Measurements from ENCODE around the gene MBOAT7. TPM values are rescaled to one million over a fixed set of nuclear protein-coding genes. Genes with fewer than 3 reads are reported as not detected.
"Not testable (repeated sequence)": the region's sequence is repeated elsewhere in the genome, so short reads cannot be mapped to it uniquely, and the experiment has no call there.

Gene MBOAT7
- total and polyA plus RNA-seq, 8 donors = 14.1 to 1,215 (median 48.7) TPM

DNA sequence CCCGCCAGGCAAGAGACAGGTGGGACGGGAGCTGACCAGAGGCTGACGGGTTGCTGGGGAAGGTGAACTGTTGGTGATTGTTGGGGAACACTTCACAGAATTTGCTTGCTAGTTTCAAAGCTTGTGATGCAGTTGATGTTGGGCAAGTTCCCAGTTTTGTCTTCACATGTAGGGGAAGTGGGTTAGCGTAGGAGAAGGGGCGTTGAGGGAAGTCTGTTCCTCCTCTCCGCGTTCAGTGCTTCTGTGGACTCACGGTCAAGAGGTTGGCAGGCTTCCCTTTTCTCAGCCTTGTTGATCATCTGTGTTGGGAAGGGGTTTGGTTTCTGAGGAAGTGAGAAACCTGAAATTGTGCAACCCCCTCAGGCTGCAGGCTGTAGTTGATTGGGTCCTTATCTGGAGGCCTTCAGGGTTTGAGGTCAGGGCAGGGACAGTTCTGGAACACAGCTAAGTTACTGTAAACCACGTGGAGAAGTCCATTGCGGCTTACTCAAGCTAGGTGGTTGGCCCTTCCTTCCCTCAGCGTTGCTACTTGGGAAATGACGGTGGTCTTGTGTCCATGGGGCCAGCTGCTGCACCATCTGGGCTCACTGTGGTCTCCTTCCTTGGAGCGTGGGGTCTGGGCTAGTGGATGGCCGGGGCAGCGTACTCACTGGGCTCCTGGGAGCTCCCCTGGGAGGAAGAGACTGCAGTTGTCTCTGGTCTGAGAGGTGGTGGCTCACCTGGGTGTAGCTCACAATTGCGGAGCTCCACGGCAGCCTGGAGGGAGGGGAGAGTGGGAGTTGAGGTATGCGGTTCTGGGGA, 18.8 kb upstream of the MBOAT7 start:
- Histone ChIP-seq H3K36me3 (peaks cover 44 to 58% (median 54%) of the 10 kb centered on the region in 4 donors), H3K4me3 (peak overlapping the region in 1 of 4 donors; percentile 89), H3K9me3 (no peaks in the 10 kb centered on the region), H3K27ac (peak overlapping the region; percentile 81 to 94 (median 89)), H3K4me1 (peaks cover 69 to 83% (median 82%) of the 10 kb centered on the region in 4 donors), H3K27me3 (no peaks in the 10 kb centered on the region)
- peak; percentile 71 to 82 for DNase-seq
- intact Hi-C loops (cut with DNase I; ENCODE audit: low total_unique reads) = no loop called here
- TF ChIP-seq POLR2AphosphoS5 (IDR thresholded peaks at IDR 0.05) (peak in 2 of 3 donors; percentile 61 to 76), EP300 (IDR thresholded peaks at IDR 0.05) (no peak)
- WGBS, 5 donors = 49 to 62% (median 60%) methylated on average over 14 to 18 of the region's 18 CpGs

DNA sequence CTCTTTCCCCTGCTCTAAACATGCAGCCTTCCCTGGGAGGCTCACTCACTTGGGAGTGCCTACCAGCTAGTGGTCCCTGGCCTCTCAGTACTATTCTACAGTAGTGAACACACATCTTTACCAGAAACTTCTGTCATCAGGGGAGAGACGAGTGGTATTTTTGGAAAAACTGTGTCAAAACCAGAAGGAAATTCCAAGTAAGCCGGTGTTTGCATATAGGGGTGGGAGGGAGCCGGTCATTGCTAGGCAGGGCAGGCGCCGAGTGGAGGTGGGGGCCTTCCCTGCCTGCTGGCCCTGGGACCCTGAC, 18.2 kb upstream of the MBOAT7 start:
- H3K4me3 ChIP-seq = peak overlapping the region in 2 of 4 donors; percentile 81 to 89
- TF ChIP-seq, protein P1, sequence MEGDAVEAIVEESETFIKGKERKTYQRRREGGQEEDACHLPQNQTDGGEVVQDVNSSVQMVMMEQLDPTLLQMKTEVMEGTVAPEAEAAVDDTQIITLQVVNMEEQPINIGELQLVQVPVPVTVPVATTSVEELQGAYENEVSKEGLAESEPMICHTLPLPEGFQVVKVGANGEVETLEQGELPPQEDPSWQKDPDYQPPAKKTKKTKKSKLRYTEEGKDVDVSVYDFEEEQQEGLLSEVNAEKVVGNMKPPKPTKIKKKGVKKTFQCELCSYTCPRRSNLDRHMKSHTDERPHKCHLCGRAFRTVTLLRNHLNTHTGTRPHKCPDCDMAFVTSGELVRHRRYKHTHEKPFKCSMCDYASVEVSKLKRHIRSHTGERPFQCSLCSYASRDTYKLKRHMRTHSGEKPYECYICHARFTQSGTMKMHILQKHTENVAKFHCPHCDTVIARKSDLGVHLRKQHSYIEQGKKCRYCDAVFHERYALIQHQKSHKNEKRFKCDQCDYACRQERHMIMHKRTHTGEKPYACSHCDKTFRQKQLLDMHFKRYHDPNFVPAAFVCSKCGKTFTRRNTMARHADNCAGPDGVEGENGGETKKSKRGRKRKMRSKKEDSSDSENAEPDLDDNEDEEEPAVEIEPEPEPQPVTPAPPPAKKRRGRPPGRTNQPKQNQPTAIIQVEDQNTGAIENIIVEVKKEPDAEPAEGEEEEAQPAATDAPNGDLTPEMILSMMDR (IDR thresholded peaks at IDR 0.05) = no peak
- TF ChIP-seq EP300 (IDR thresholded peaks at IDR 0.05) (no peak), POLR2A (IDR thresholded peaks at IDR 0.05) (no peak), POLR2AphosphoS5 (IDR thresholded peaks at IDR 0.05) (no peak)
- H3K4me1 ChIP-seq = peaks cover 74 to 88% (median 87%) of the 10 kb centered on the region in 4 donors
- H3K27me3 ChIP-seq = no peaks in the 10 kb centered on the region
- WGBS, 5 donors = 52 to 64% (median 61%) methylated on average over 5 of the region's 5 CpGs
- no peak for DNase-seq
- H3K36me3 ChIP-seq = peaks cover 50 to 63% (median 60%) of the 10 kb centered on the region in 4 donors
- H3K9me3 ChIP-seq = no peaks in the 10 kb centered on the region
- H3K27ac ChIP-seq = peak overlapping the region; percentile 52 to 94 (median 89)
- intact Hi-C loops (cut with DNase I; ENCODE audit: low total_unique reads) = no loop called here

DNA sequence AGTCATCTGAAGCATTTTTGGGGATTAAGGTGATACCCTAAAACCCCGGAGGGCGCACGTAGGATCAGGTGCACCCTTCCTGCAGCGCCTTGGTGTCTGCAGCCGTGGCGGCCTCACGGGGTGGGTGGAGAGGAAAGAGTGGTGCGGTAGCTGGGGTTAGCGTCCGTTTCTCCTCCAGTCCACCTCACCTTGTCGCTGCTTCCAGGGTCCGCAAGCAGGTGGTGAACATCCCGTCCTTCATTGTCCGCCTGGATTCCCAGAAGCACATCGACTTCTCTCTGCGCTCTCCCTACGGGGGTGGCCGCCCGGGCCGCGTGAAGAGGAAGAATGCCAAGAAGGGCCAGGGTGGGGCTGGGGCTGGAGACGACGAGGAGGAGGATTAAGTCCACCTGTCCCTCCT, 17.8 kb upstream of the MBOAT7 start:
- H3K27ac ChIP-seq = peak overlapping the region; percentile 6 to 94 (median 81)
- intact Hi-C loops (cut with DNase I; ENCODE audit: low total_unique reads); H3K9me3 ChIP-seq; DNase-seq; H3K27me3 ChIP-seq: not testable (repeated sequence)
- 66 to 75% (median 67%) methylated on average over 20 to 23 of the region's 23 CpGs for WGBS, 5 donors
- peaks cover 54 to 67% (median 64%) of the 10 kb centered on the region in 4 donors for H3K36me3 ChIP-seq
- H3K4me3 ChIP-seq = peak overlapping the region in 2 of 4 donors; percentile 81 to 89
- H3K4me1 ChIP-seq = peaks cover 79 to 93% (median 92%) of the 10 kb centered on the region in 4 donors

DNA sequence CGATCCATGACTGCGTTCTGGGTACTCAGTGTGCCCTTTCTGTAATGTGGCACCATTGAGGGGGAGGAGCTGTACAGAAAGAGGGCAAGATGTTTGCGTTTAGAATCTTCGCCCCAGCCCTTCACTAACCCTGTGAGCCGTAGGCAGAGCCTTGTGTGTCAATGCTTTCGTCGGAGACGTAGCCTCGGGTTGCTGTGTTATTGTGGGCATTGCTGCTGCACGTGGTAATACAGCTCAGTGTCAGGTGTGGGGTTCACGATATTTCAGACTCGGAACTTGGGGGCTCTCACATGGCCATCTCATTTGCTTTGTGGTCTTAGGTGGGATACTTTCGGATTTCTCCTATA, 17.4 kb upstream of the MBOAT7 start:
- 70 to 79% (median 77%) methylated on average over 13 of the region's 13 CpGs for WGBS, 5 donors
- DNase-seq = no peak
- Histone ChIP-seq H3K9me3 (no peaks in the 10 kb centered on the region), H3K4me1 (peaks cover 83 to 96% (median 95%) of the 10 kb centered on the region in 4 donors), H3K4me3 (peak overlapping the region in 2 of 4 donors; percentile 81 to 89), H3K27me3 (no peaks in the 10 kb centered on the region), H3K36me3 (peaks cover 58 to 71% (median 68%) of the 10 kb centered on the region in 4 donors), H3K27ac (peak overlapping the region in 4 of 5 donors; percentile 52 to 94 (median 85))
- no peak for TF ChIP-seq EP300 (IDR thresholded peaks at IDR 0.05)
- TF ChIP-seq, protein P1 (IDR thresholded peaks at IDR 0.05) = no peak
- TF ChIP-seq POLR2A (IDR thresholded peaks at IDR 0.05) = no peak
- no peak for TF ChIP-seq POLR2AphosphoS5 (IDR thresholded peaks at IDR 0.05)
- intact Hi-C loops (cut with DNase I; ENCODE audit: low total_unique reads) = no loop called here

DNA sequence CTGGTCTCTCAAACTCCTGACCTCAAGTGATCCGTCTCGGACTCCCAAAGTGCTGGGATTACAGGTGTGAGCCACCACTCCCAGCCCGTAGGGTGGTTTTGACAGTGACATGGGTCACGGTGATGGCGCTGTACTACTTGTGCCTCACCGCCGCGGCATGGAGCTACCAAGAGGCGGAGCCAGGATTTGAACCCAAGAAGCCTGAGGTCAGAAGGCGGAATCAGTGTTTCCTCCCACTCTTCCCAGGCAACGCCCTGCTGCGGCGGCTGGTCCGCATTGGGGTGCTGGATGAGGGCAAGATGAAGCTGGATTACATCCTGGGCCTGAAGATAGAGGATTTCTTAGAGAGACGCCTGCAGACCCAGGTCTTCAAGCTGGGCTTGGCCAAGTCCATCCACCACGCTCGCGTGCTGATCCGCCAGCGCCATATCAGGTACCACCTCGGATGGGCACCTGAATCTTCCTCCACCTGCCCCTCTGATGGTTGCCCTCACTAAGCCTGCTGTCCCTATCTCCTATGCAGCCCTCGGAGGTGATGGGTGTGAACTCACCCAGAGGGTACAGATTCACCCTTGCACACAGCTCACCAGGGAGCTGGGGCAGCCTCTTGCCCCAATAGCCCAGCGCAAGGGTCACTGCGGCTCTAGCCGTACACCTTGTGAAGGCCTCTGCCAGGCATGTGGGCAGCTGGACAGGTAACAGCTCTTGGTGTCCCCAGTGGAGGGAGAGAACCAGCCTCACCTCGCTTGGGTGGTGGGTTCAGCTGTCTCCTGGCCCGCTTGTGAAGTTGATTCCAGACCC, 16.9 kb upstream of the MBOAT7 start:
- no peak for DNase-seq
- Histone ChIP-seq H3K27me3 (no peaks in the 10 kb centered on the region), H3K9me3 (no peaks in the 10 kb centered on the region), H3K36me3 (peaks cover 59 to 76% (median 71%) of the 10 kb centered on the region in 4 donors), H3K4me1 (peaks cover 87 to 100% (median 100%) of the 10 kb centered on the region in 4 donors), H3K27ac (peak overlapping the region in 4 of 5 donors; percentile 52 to 94 (median 85)), H3K4me3 (peak overlapping the region in 2 of 4 donors; percentile 81 to 89)
- TF ChIP-seq, protein P1 (IDR thresholded peaks at IDR 0.05) = no peak
- TF ChIP-seq EP300 (IDR thresholded peaks at IDR 0.05) (no peak), POLR2AphosphoS5 (IDR thresholded peaks at IDR 0.05) (no peak)
- intact Hi-C loops (cut with DNase I; ENCODE audit: low total_unique reads) = no loop called here
- WGBS, 5 donors = 83 to 89% (median 85%) methylated on average over 20 to 27 of the region's 27 CpGs

Measured in stomach (tissue), 9 donors.